Psoas muscle (tissue), 8 donors: ENCODE measurements around the gene SFTA2. TPM values are rescaled to one million over a fixed set of nuclear protein-coding genes. Genes with fewer than 3 reads are reported as not detected.

Source experiments
- ATAC-seq, 4 donors: fragments of 200-7000 bp; cut with Tn5 transposase; one replicate each; pipeline ENCODE4 v1.9.1; 2020; ENCODE audit warnings: moderate library complexity in 3 of 4, mild to moderate bottlenecking in 2 of 4
- DNase-seq, 2 donors: peaks; one replicate each; pipeline ENCODE4 v3.0.0-alpha.2; 2020
- H3K27ac ChIP-seq: fragments of 200-600 bp; one replicate; pipeline ENCODE4 v1.8.0; 2022
- H3K27me3 ChIP-seq, 3 donors: fragments of 200-600 bp in 1 of 3; one replicate each; pipeline versions ENCODE4 v1.6.1 to v1.8.0; 2013 to 2022; ENCODE audit warnings: low read length in 2 of 3, mild to moderate bottlenecking in 2 of 3, moderate library complexity in 1 of 3; ENCODE audit not compliant: insufficient read depth in 3 of 3
- H3K36me3 ChIP-seq, 2 donors: fragments of 200-600 bp in 1 of 2; one replicate each; pipeline versions ENCODE4 v1.6.1 to v1.8.0; 2013 to 2022; ENCODE audit warnings: low read depth in 1 of 2, mild to moderate bottlenecking in 1 of 2, moderate library complexity in 1 of 2; ENCODE audit not compliant: insufficient read depth in 1 of 2
- H3K4me1 ChIP-seq: fragments of 200-600 bp; one replicate; pipeline ENCODE4 v1.8.0; 2022
- H3K4me3 ChIP-seq: fragments of 200-600 bp; one replicate; pipeline ENCODE4 v1.8.0; 2022; ENCODE audit warnings: mild to moderate bottlenecking
- H3K9me3 ChIP-seq: fragments of 200-600 bp; one replicate; pipeline ENCODE4 v1.8.0; 2022
- CTCF ChIP-seq: fragments of 200-600 bp; IDR thresholded peaks from one replicate; pipeline ENCODE4 v1.8.0; 2022; ENCODE audit warnings: antibody characterized with exemption
- WGBS, 3 donors: extraction: QIAGEN DNeasy Blood & Tissue Kit; methylation state at CpG; one replicate each; pipeline versions ENCODE4 v1.1.6 to v1.1.7; 2013; 5-methylcytosine and 5-hydroxymethylcytosine counted together
- intact Hi-C, 2 donors: fragments of 100-400 bp; cut with DNase I; formaldehyde crosslinking; loops; one replicate each; pipeline versions ENCODE4 v1.11.0 to v1.14.2; 2022
- polyA plus RNA-seq, 3 donors: library from polyadenylated mRNA; stranded (reverse); fragments of 200-250 nt; gene quantifications; one replicate each; pipeline ENCODE4 v1.2.3, GENCODE V29; 2013
- total RNA-seq, 4 donors: library from RNA; stranded (reverse); fragmentation: NEBNext Ultra II Directional in 2 of 4; extraction: Animal tissue kit (Norgen Biotek cat#: 25700) in 2 of 4; gene quantifications; one replicate each; pipeline versions ENCODE4 v1.2.1 to v1.2.4, GENCODE V29; 2021 to 2023
- donor health status: healthy with polysubstance abuse.
- donor health status: DM: no; HTN: no; CAD: no; lungs with moderate emphysema.
- donor health status: Bipolar disorder and iron deficiency.
- donor health status: healthy.
- donor health status: DM: yes; HTN: yes; CAD: no.
- donor health status: DM: no; HTN: no; CAD: no.
- donor health status: DM: no; HTN: no; CAD: no.
- donor health status: DM: yes; HTN: yes; CAD: no.

The SFTA2 gene
- total and polyA plus RNA-seq, 7 donors, result 0.13 to 0.14 TPM; not detected in 5

- Histone ChIP-seq H3K27ac (no peak overlapping the region), H3K4me1 (peaks cover 22% of the 10 kb centered on the region), H3K36me3 (peaks cover 0 to 67% of the 10 kb centered on the region in 2 donors), H3K4me3 (no peak overlapping the region), H3K9me3 (no peaks in the 10 kb centered on the region), H3K27me3 (no peaks in the 10 kb centered on the region)
- no peak for ATAC-seq
- intact Hi-C loops, result loop anchor here (5.0 to 10.0 kb wide), 2 partner anchors 125 to 128 kb away; no protein-coding TSS in a partner anchor
- DNase-seq, result no peak
- no peak for TF ChIP-seq CTCF
- 86 to 95% (median 91%) methylated on average over 7 of the region's 7 CpGs for WGBS, 3 donors
Measured at GRCh38 chr6:30917041-30917440, 14.9 kb downstream of the SFTA2 start.

DNA sequence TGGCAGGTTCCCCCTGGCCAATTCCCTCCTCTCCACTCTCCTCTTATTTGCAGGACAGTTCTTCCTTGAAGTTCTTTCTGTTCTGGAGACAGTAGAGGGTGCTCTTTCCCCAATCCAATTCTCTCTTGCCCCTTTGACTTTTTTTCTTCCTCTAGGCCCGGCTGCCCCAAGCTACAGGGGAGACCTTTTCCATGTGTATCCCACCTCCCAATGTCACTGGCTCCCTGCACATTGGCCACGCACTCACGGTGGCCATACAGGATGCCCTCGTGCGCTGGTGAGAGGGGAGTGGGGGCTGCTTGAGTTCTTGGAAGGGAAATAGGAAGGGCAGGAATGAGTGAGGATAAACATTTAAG lies 16.4 kb downstream of the SFTA2 start:
- WGBS, 3 donors, result 24 to 34% (median 30%) methylated on average over 5 of the region's 5 CpGs
- peak overlapping the region; percentile 92 for H3K27ac ChIP-seq
- DNase-seq (no peak), ATAC-seq (peak; percentile 31 to 68 (median 50))
- no peaks in the 10 kb centered on the region for H3K27me3 ChIP-seq
- peaks cover 4 to 67% of the 10 kb centered on the region in 2 donors for H3K36me3 ChIP-seq
- TF ChIP-seq CTCF, result peak; percentile 62
- H3K9me3 ChIP-seq, result no peaks in the 10 kb centered on the region
- H3K4me1 ChIP-seq, result peaks cover 22% of the 10 kb centered on the region
- intact Hi-C loops, result loop anchor here (2.0 to 10.0 kb wide), 5 partner anchors 127 to 171 kb away; no protein-coding TSS in a partner anchor
- H3K4me3 ChIP-seq, result peak overlapping the region; percentile 75

GRCh38 chr6:30914854-30915590 lies 16.9 kb downstream of the SFTA2 start:
- Histone ChIP-seq H3K4me3 (peak overlapping the region; percentile 75), H3K27ac (peak overlapping the region; percentile 92), H3K9me3 (no peaks in the 10 kb centered on the region), H3K36me3 (peaks cover 4 to 67% of the 10 kb centered on the region in 2 donors), H3K27me3 (no peaks in the 10 kb centered on the region), H3K4me1 (peaks cover 22% of the 10 kb centered on the region)
- ATAC-seq (peak; percentile 1 to 15 (median 4)), DNase-seq (no peak)
- 20 to 39% (median 27%) methylated on average over 17 of the region's 17 CpGs for WGBS, 3 donors
- intact Hi-C loops, result loop anchor here (2.0 to 10.0 kb wide), 5 partner anchors 127 to 172 kb away; no protein-coding TSS in a partner anchor
- no peak for TF ChIP-seq CTCF

- H3K27ac ChIP-seq, result peak within 1 kb of the TSS; percentile 92
- H3K27me3 ChIP-seq, result no peaks in the 10 kb centered on the region
- DNase-seq (peak; percentile 91 to 95), ATAC-seq (peak; percentile 93 to 97 (median 96))
- WGBS, 3 donors, result 0 to 1% (median 1%) methylated on average over 45 to 52 of the region's 52 CpGs
- H3K9me3 ChIP-seq, result no peaks in the 10 kb centered on the region
- peak; percentile 42 for TF ChIP-seq CTCF
- peaks cover 4 to 67% of the 10 kb centered on the region in 2 donors for H3K36me3 ChIP-seq
- intact Hi-C loops, result loop anchor here (2.0 to 10.0 kb wide), 4 partner anchors 131 to 173 kb away; no protein-coding TSS in a partner anchor
- peak within 1 kb of the TSS; percentile 75 for H3K4me3 ChIP-seq
- peaks cover 23% of the 10 kb centered on the region for H3K4me1 ChIP-seq
Measured at GRCh38 chr6:30914076-30914853, 17.7 kb downstream of the SFTA2 start, which contains the start of gene VARS2. Gene VARS2, plus strand, starts transcription at chr6:30914238. Its CDS starts 599 bp downstream, at chr6:30914837.
